Measurements from ENCODE around the gene TPBG.

Gene TPBG

GRCh38 chr6:82362878-82363427 is 664 bp upstream of the TPBG start:
- no peak for TF ChIP-seq CTCF (IDR thresholded peaks at IDR 0.05; ENCODE audit: low read depth, low read length)
- no peak for TF ChIP-seq EZH2phosphoT487 (IDR thresholded peaks at IDR 0.05; ENCODE audit: low read depth)
- H3K27ac ChIP-seq (ENCODE audit: low read length) = no peak overlapping the region
- no peaks in the 10 kb centered on the region for H3K36me3 ChIP-seq (replicated peaks; ENCODE audit: low read depth, low read length)
- no peak overlapping the region for H3K9ac ChIP-seq (ENCODE audit: low read length)
- no peak overlapping the region for H3K4me3 ChIP-seq (ENCODE audit: low read length)
- H3K4me1 ChIP-seq (ENCODE audit: low read length) = no peaks in the 10 kb centered on the region
- H3K4me2 ChIP-seq (ENCODE audit: low read length) = no peak overlapping the region
- H4K20me1 ChIP-seq (ENCODE audit: insufficient read depth, low read length) = no peaks in the 10 kb centered on the region
- no peaks in the 10 kb centered on the region for H3K9me3 ChIP-seq (ENCODE audit: insufficient read depth, low read length)
- H3K27me3 ChIP-seq (ENCODE audit: low read depth, low read length) = no peaks in the 10 kb centered on the region
- no peak overlapping the region for H2AFZ ChIP-seq (ENCODE audit: low read depth, low read length)
- H3K79me2 ChIP-seq (ENCODE audit: low read length) = no peaks in the 10 kb centered on the region

- Histone ChIP-seq H3K79me2 (ENCODE audit: low read length) (no peaks in the 10 kb centered on the region), H3K27me3 (ENCODE audit: low read depth, low read length) (no peaks in the 10 kb centered on the region), H3K27ac (ENCODE audit: low read length) (no peak overlapping the region), H3K9ac (ENCODE audit: low read length) (no peak overlapping the region), H3K4me2 (ENCODE audit: low read length) (no peak overlapping the region), H3K4me3 (ENCODE audit: low read length) (no peak overlapping the region), H3K9me3 (ENCODE audit: insufficient read depth, low read length) (no peaks in the 10 kb centered on the region), H3K36me3 (replicated peaks; ENCODE audit: low read depth, low read length) (no peaks in the 10 kb centered on the region), H2AFZ (ENCODE audit: low read depth, low read length) (no peak overlapping the region), H3K4me1 (ENCODE audit: low read length) (no peaks in the 10 kb centered on the region), H4K20me1 (ENCODE audit: insufficient read depth, low read length) (no peaks in the 10 kb centered on the region)
- no peak for TF ChIP-seq EZH2phosphoT487 (IDR thresholded peaks at IDR 0.05; ENCODE audit: low read depth)
Observed at GRCh38 chr6:82364087-82365015, 734 bp downstream of the TPBG start.

GRCh38 chr6:82365016-82365795 is 1.6 kb downstream of the TPBG start:
- H3K27ac ChIP-seq (ENCODE audit: low read length) = no peak overlapping the region
- H3K9me3 ChIP-seq (ENCODE audit: insufficient read depth, low read length) = no peaks in the 10 kb centered on the region
- no peak overlapping the region for H3K9ac ChIP-seq (ENCODE audit: low read length)
- H2AFZ ChIP-seq (ENCODE audit: low read depth, low read length) = no peak overlapping the region
- TF ChIP-seq EZH2phosphoT487 (IDR thresholded peaks at IDR 0.05; ENCODE audit: low read depth) = no peak
- no peak for TF ChIP-seq CTCF (IDR thresholded peaks at IDR 0.05; ENCODE audit: low read depth, low read length)
- no peak overlapping the region for H3K4me3 ChIP-seq (ENCODE audit: low read length)
- H3K36me3 ChIP-seq (replicated peaks; ENCODE audit: low read depth, low read length) = no peaks in the 10 kb centered on the region
- no peaks in the 10 kb centered on the region for H3K4me1 ChIP-seq (ENCODE audit: low read length)
- H3K4me2 ChIP-seq (ENCODE audit: low read length) = no peak overlapping the region
- no peaks in the 10 kb centered on the region for H4K20me1 ChIP-seq (ENCODE audit: insufficient read depth, low read length)
- H3K79me2 ChIP-seq (ENCODE audit: low read length) = no peaks in the 10 kb centered on the region
- H3K27me3 ChIP-seq (ENCODE audit: low read depth, low read length) = no peaks in the 10 kb centered on the region

- Histone ChIP-seq H3K27ac (ENCODE audit: low read length) (no peak overlapping the region), H3K36me3 (replicated peaks; ENCODE audit: low read depth, low read length) (no peaks in the 10 kb centered on the region), H3K9me3 (ENCODE audit: insufficient read depth, low read length) (no peaks in the 10 kb centered on the region), H2AFZ (ENCODE audit: low read depth, low read length) (no peak overlapping the region), H4K20me1 (ENCODE audit: insufficient read depth, low read length) (no peaks in the 10 kb centered on the region), H3K4me1 (ENCODE audit: low read length) (no peaks in the 10 kb centered on the region), H3K79me2 (ENCODE audit: low read length) (no peaks in the 10 kb centered on the region), H3K9ac (ENCODE audit: low read length) (no peak overlapping the region), H3K27me3 (ENCODE audit: low read depth, low read length) (no peaks in the 10 kb centered on the region), H3K4me2 (ENCODE audit: low read length) (no peak overlapping the region), H3K4me3 (ENCODE audit: low read length) (no peak overlapping the region)
- no peak for TF ChIP-seq CTCF (IDR thresholded peaks at IDR 0.05; ENCODE audit: low read depth, low read length)
- no peak for TF ChIP-seq EZH2phosphoT487 (IDR thresholded peaks at IDR 0.05; ENCODE audit: low read depth)
Observed at GRCh38 chr6:82367704-82368103, 4.1 kb downstream of the TPBG start.
